ENCODE results near the gene ACTR1A. TPM values are rescaled to one million over a fixed set of nuclear protein-coding genes. Genes with fewer than 3 reads are reported as not detected.

ACTR1A gene
- polyA plus RNA-seq, 3 donors = 72.7 to 79.4 (median 79.0) TPM

GRCh38 chr10:102517553-102517952, 15.0 kb upstream of the ACTR1A start:
- peaks cover 55 to 77% of the 10 kb centered on the region in 2 donors for H3K36me3 ChIP-seq (replicated peaks in 1 of 2; ENCODE audit: control insufficient read depth in 1 of 2, insufficient read depth in 2 of 2, low read length in 2 of 2)
- H3K4me1 Mint-ChIP-seq = no peaks in the 10 kb centered on the region
- intact Hi-C loops (cut with micrococcal nuclease) = no loop called here
- no peak overlapping the region for H3K4me3 Mint-ChIP-seq
- no peaks in the 10 kb centered on the region for H3K27me3 ChIP-seq (ENCODE audit: control insufficient read depth in 2 of 2, insufficient read depth in 2 of 2, low read length in 2 of 2)
- peaks cover 89% of the 10 kb centered on the region for H4K20me1 ChIP-seq (ENCODE audit: insufficient read depth, low read length)
- no peak for DNase-seq
- H3K9me3 Mint-ChIP-seq = no peaks in the 10 kb centered on the region
- no peak overlapping the region for H3K9ac ChIP-seq (ENCODE audit: insufficient read depth, low read length, poor library complexity, severe bottlenecking)
- H3K9me3 ChIP-seq (replicated peaks in 1 of 2; ENCODE audit: control insufficient read depth in 1 of 2, insufficient read depth in 1 of 2, low read length in 2 of 2) = no peaks in the 10 kb centered on the region
- peak overlapping the region in 2 of 7 donors; percentile 47 to 61 for H3K27ac Mint-ChIP-seq
- H3K79me2 ChIP-seq (ENCODE audit: insufficient read depth, low read length) = peaks cover 47% of the 10 kb centered on the region
- WGBS (ENCODE audit: insufficient coverage) = 100% methylated on average over 2 of the region's 3 CpGs
- no peak overlapping the region for H2AFZ ChIP-seq (ENCODE audit: insufficient read depth, low read depth, low read length, poor library complexity, severe bottlenecking)
- H3K27ac ChIP-seq (ENCODE audit: low read depth in 1 of 2, low read length in 2 of 2) = no peak overlapping the region
- peaks cover 52 to 79% of the 10 kb centered on the region in 2 donors for H3K36me3 Mint-ChIP-seq
- H3K4me1 ChIP-seq (ENCODE audit: control insufficient read depth in 1 of 2, insufficient read depth in 2 of 2, low read length in 2 of 2) = no peaks in the 10 kb centered on the region
- H3K4me3 ChIP-seq (replicated peaks in 1 of 3; ENCODE audit: low read depth in 2 of 3, low read length in 3 of 3) = no peak overlapping the region
- TF ChIP-seq CTCF (IDR thresholded peaks at IDR 0.05) = no peak
- H3K27me3 Mint-ChIP-seq (ENCODE audit: low read depth in 3 of 3) = no peaks in the 10 kb centered on the region
- H3K4me2 ChIP-seq (replicated peaks; ENCODE audit: extremely low read depth, low read length, poor library complexity, severe bottlenecking) = no peak overlapping the region

- intact Hi-C loops (cut with micrococcal nuclease) = no loop called here
- TF ChIP-seq CTCF (IDR thresholded peaks at IDR 0.05) = no peak
- WGBS (ENCODE audit: insufficient coverage) = 94% methylated on average over 3 of the region's 3 CpGs
These were observed 13.2 kb upstream of the ACTR1A start for GRCh38 chr10:102515724-102516123.

More at GRCh38 chr10:102515724-102516123, 13.2 kb upstream of the ACTR1A start:
- no peak overlapping the region for H3K4me3 Mint-ChIP-seq
- peaks cover 0 to 1% (median 0%) of the 10 kb centered on the region in 3 donors for H3K27me3 Mint-ChIP-seq (ENCODE audit: low read depth in 3 of 3)
- Histone ChIP-seq H3K4me3 (replicated peaks in 1 of 3; ENCODE audit: low read depth in 2 of 3, low read length in 3 of 3) (no peak overlapping the region), H3K36me3 (replicated peaks in 1 of 2; ENCODE audit: control insufficient read depth in 1 of 2, insufficient read depth in 2 of 2, low read length in 2 of 2) (peaks cover 47 to 70% of the 10 kb centered on the region in 2 donors), H3K4me2 (replicated peaks; ENCODE audit: extremely low read depth, low read length, poor library complexity, severe bottlenecking) (no peak overlapping the region), H3K9me3 (replicated peaks in 1 of 2; ENCODE audit: control insufficient read depth in 1 of 2, insufficient read depth in 1 of 2, low read length in 2 of 2) (no peaks in the 10 kb centered on the region), H3K27me3 (ENCODE audit: control insufficient read depth in 2 of 2, insufficient read depth in 2 of 2, low read length in 2 of 2) (no peaks in the 10 kb centered on the region), H4K20me1 (ENCODE audit: insufficient read depth, low read length) (peaks cover 84% of the 10 kb centered on the region), H3K9ac (ENCODE audit: insufficient read depth, low read length, poor library complexity, severe bottlenecking) (no peak overlapping the region), H3K4me1 (ENCODE audit: control insufficient read depth in 1 of 2, insufficient read depth in 2 of 2, low read length in 2 of 2) (peaks cover 12 to 13% of the 10 kb centered on the region in 2 donors), H3K27ac (ENCODE audit: low read depth in 1 of 2, low read length in 2 of 2) (no peak overlapping the region), H2AFZ (ENCODE audit: insufficient read depth, low read depth, low read length, poor library complexity, severe bottlenecking) (no peak overlapping the region), H3K79me2 (ENCODE audit: insufficient read depth, low read length) (peaks cover 48% of the 10 kb centered on the region)
- peaks cover 48 to 80% of the 10 kb centered on the region in 2 donors for H3K36me3 Mint-ChIP-seq
- peaks cover 10% of the 10 kb centered on the region for H3K4me1 Mint-ChIP-seq
- no peaks in the 10 kb centered on the region for H3K9me3 Mint-ChIP-seq
- DNase-seq = no peak
- H3K27ac Mint-ChIP-seq = peak overlapping the region in 2 of 7 donors; percentile 50 to 61
